Measurements from ENCODE around the gene EPHA6.
A peak's percentile ranks its signal among the peaks of the same experiment; 100 is the strongest.

Gene EPHA6

GRCh38 chr3:97105989-97106651, 291.7 kb downstream of the EPHA6 start:
- no peak overlapping the region for H3K9ac ChIP-seq (ENCODE audit: low read depth, low read length)
- H3K27me3 ChIP-seq (ENCODE audit: insufficient read depth, low read length): no peaks in the 10 kb centered on the region
- H3K36me3 ChIP-seq (ENCODE audit: insufficient read depth, low read length): no peaks in the 10 kb centered on the region
- H3K9me3 ChIP-seq (ENCODE audit: insufficient read depth, low read depth, low read length): no peaks in the 10 kb centered on the region
- H3K4me1 ChIP-seq (ENCODE audit: insufficient read depth, low read length): peaks cover 13% of the 10 kb centered on the region; the same call in 1 of the 2 replicates
- no peak overlapping the region for H3K4me3 ChIP-seq (ENCODE audit: low read length)
- WGBS: 63% methylated on average over 3 of the region's 4 CpGs
- no peak overlapping the region for H3K27ac ChIP-seq (ENCODE audit: low read depth, low read length)

GRCh38 chr3:97106652-97106989, 292.2 kb downstream of the EPHA6 start:
- Histone ChIP-seq H3K36me3 (ENCODE audit: insufficient read depth, low read length) (no peaks in the 10 kb centered on the region), H3K9ac (ENCODE audit: low read depth, low read length) (no peak overlapping the region), H3K27ac (ENCODE audit: low read depth, low read length) (no peak overlapping the region), H3K4me1 (ENCODE audit: insufficient read depth, low read length) (peaks cover 13% of the 10 kb centered on the region; the same call in 1 of the 2 replicates), H3K9me3 (ENCODE audit: insufficient read depth, low read depth, low read length) (no peaks in the 10 kb centered on the region), H3K4me3 (ENCODE audit: low read length) (no peak overlapping the region), H3K27me3 (ENCODE audit: insufficient read depth, low read length) (no peaks in the 10 kb centered on the region)
- WGBS: 97% methylated on average over 3 of the region's 4 CpGs

GRCh38 chr3:97108136-97108535, 293.7 kb downstream of the EPHA6 start:
- Histone ChIP-seq H3K4me3 (ENCODE audit: low read length) (no peak overlapping the region), H3K27ac (ENCODE audit: low read depth, low read length) (no peak overlapping the region), H3K9ac (ENCODE audit: low read depth, low read length) (no peak overlapping the region), H3K4me1 (ENCODE audit: insufficient read depth, low read length) (peaks cover 13% of the 10 kb centered on the region; the same call in 1 of the 2 replicates), H3K9me3 (ENCODE audit: insufficient read depth, low read depth, low read length) (no peaks in the 10 kb centered on the region), H3K27me3 (ENCODE audit: insufficient read depth, low read length) (no peaks in the 10 kb centered on the region), H3K36me3 (ENCODE audit: insufficient read depth, low read length) (no peaks in the 10 kb centered on the region)
- 93% methylated on average over 1 of the region's 1 CpG for WGBS

- Histone ChIP-seq H3K9ac (ENCODE audit: low read depth, low read length) (no peak overlapping the region), H3K36me3 (ENCODE audit: insufficient read depth, low read length) (no peaks in the 10 kb centered on the region), H3K27me3 (ENCODE audit: insufficient read depth, low read length) (no peaks in the 10 kb centered on the region), H3K4me3 (ENCODE audit: low read length) (no peak overlapping the region), H3K27ac (ENCODE audit: low read depth, low read length) (no peak overlapping the region), H3K9me3 (ENCODE audit: insufficient read depth, low read depth, low read length) (no peaks in the 10 kb centered on the region), H3K4me1 (ENCODE audit: insufficient read depth, low read length) (peaks cover 12% of the 10 kb centered on the region; the same call in 1 of the 2 replicates)
- WGBS: no CpG with 5 or more reads among the region's 1 CpG
These were observed 296.9 kb downstream of the EPHA6 start for GRCh38 chr3:97111244-97111643.

GRCh38 chr3:97121386-97121785, 307.0 kb downstream of the EPHA6 start:
- no peaks in the 10 kb centered on the region for H3K27me3 ChIP-seq (ENCODE audit: insufficient read depth, low read length)
- WGBS: 93% methylated on average over 1 of the region's 1 CpG
- H3K36me3 ChIP-seq (ENCODE audit: insufficient read depth, low read length): no peaks in the 10 kb centered on the region
- H3K27ac ChIP-seq (ENCODE audit: low read depth, low read length): no peak overlapping the region
- H3K4me1 ChIP-seq (ENCODE audit: insufficient read depth, low read length): peaks cover 30% of the 10 kb centered on the region
- no peak overlapping the region for H3K4me3 ChIP-seq (ENCODE audit: low read length)
- H3K9ac ChIP-seq (ENCODE audit: low read depth, low read length): no peak overlapping the region
- H3K9me3 ChIP-seq (ENCODE audit: insufficient read depth, low read depth, low read length): no peaks in the 10 kb centered on the region

GRCh38 chr3:97125902-97126499, 311.6 kb downstream of the EPHA6 start:
- Histone ChIP-seq H3K4me1 (ENCODE audit: insufficient read depth, low read length) (peaks cover 38% of the 10 kb centered on the region), H3K9ac (ENCODE audit: low read depth, low read length) (0 out of 2 replicates have a peak overlapping the region, but pooled peaks have one; percentile 15), H3K36me3 (ENCODE audit: insufficient read depth, low read length) (no peaks in the 10 kb centered on the region), H3K27ac (ENCODE audit: low read depth, low read length) (peak overlapping the region; percentile 80; the same call in 1 of the 2 replicates), H3K9me3 (ENCODE audit: insufficient read depth, low read depth, low read length) (no peaks in the 10 kb centered on the region), H3K27me3 (ENCODE audit: insufficient read depth, low read length) (no peaks in the 10 kb centered on the region), H3K4me3 (ENCODE audit: low read length) (peak overlapping the region; percentile 2; the same call in 1 of the 2 replicates)
- WGBS: 31% methylated on average over 4 of the region's 4 CpGs

- no peaks in the 10 kb centered on the region for H3K9me3 ChIP-seq (ENCODE audit: insufficient read depth, low read depth, low read length)
- H3K9ac ChIP-seq (ENCODE audit: low read depth, low read length): no peak overlapping the region
- H3K4me1 ChIP-seq (ENCODE audit: insufficient read depth, low read length): peaks cover 8% of the 10 kb centered on the region
- no peak overlapping the region for H3K4me3 ChIP-seq (ENCODE audit: low read length)
- H3K27me3 ChIP-seq (ENCODE audit: insufficient read depth, low read length): no peaks in the 10 kb centered on the region
- 100% methylated on average over 1 of the region's 1 CpG for whole genome bisulfite sequencing
- H3K27ac ChIP-seq (ENCODE audit: low read depth, low read length): no peak overlapping the region
- no peaks in the 10 kb centered on the region for H3K36me3 ChIP-seq (ENCODE audit: insufficient read depth, low read length)
These were observed 317.1 kb downstream of the EPHA6 start for GRCh38 chr3:97131476-97131875.

- Histone ChIP-seq H3K27ac (ENCODE audit: low read depth, low read length) (no peak overlapping the region), H3K9me3 (ENCODE audit: insufficient read depth, low read depth, low read length) (peaks cover 3% of the 10 kb centered on the region; the same call in 1 of the 2 replicates), H3K36me3 (ENCODE audit: insufficient read depth, low read length) (no peaks in the 10 kb centered on the region), H3K4me1 (ENCODE audit: insufficient read depth, low read length) (no peaks in the 10 kb centered on the region), H3K9ac (ENCODE audit: low read depth, low read length) (no peak overlapping the region), H3K4me3 (ENCODE audit: low read length) (no peak overlapping the region), H3K27me3 (ENCODE audit: insufficient read depth, low read length) (no peaks in the 10 kb centered on the region)
These were observed 324.6 kb downstream of the EPHA6 start for GRCh38 chr3:97138914-97139541.

GRCh38 chr3:97148931-97149330, 334.5 kb downstream of the EPHA6 start:
- Histone ChIP-seq H3K9me3 (ENCODE audit: insufficient read depth, low read depth, low read length) (no peaks in the 10 kb centered on the region), H3K27ac (ENCODE audit: low read depth, low read length) (no peak overlapping the region), H3K9ac (ENCODE audit: low read depth, low read length) (no peak overlapping the region), H3K36me3 (ENCODE audit: insufficient read depth, low read length) (no peaks in the 10 kb centered on the region), H3K4me3 (ENCODE audit: low read length) (no peak overlapping the region), H3K4me1 (ENCODE audit: insufficient read depth, low read length) (no peaks in the 10 kb centered on the region), H3K27me3 (ENCODE audit: insufficient read depth, low read length) (no peaks in the 10 kb centered on the region)
- 92% methylated on average over 2 of the region's 2 CpGs for WGBS

GRCh38 chr3:97161169-97161568, 346.8 kb downstream of the EPHA6 start:
- Histone ChIP-seq H3K4me3 (ENCODE audit: low read length) (no peak overlapping the region), H3K4me1 (ENCODE audit: insufficient read depth, low read length) (no peaks in the 10 kb centered on the region), H3K27me3 (ENCODE audit: insufficient read depth, low read length) (no peaks in the 10 kb centered on the region), H3K27ac (ENCODE audit: low read depth, low read length) (no peak overlapping the region), H3K9me3 (ENCODE audit: insufficient read depth, low read depth, low read length) (no peaks in the 10 kb centered on the region), H3K9ac (ENCODE audit: low read depth, low read length) (no peak overlapping the region), H3K36me3 (ENCODE audit: insufficient read depth, low read length) (no peaks in the 10 kb centered on the region)
- WGBS: 95% methylated on average over 2 of the region's 2 CpGs

GRCh38 chr3:97177242-97177641, 362.8 kb downstream of the EPHA6 start:
- Histone ChIP-seq H3K4me1 (ENCODE audit: insufficient read depth, low read length) (no peaks in the 10 kb centered on the region), H3K27ac (ENCODE audit: low read depth, low read length) (no peak overlapping the region), H3K27me3 (ENCODE audit: insufficient read depth, low read length) (no peaks in the 10 kb centered on the region), H3K36me3 (ENCODE audit: insufficient read depth, low read length) (no peaks in the 10 kb centered on the region), H3K9ac (ENCODE audit: low read depth, low read length) (no peak overlapping the region), H3K9me3 (ENCODE audit: insufficient read depth, low read depth, low read length) (peaks cover 14% of the 10 kb centered on the region; the same call in 1 of the 2 replicates), H3K4me3 (ENCODE audit: low read length) (no peak overlapping the region)

Measured in HUES64 (cell line).